Ovary (tissue), 3 donors: ENCODE measurements around the gene EPN3.

Experiments
- CTCF ChIP-seq, 3 donors: fragments of 450-650 bp in 2 of 3; fragments of 200-600 bp in 1 of 3; IDR thresholded peaks; one replicate each; pipeline versions ENCODE4 v1.5.1 to v1.8.0; 2016 to 2022; ENCODE audit warnings: antibody characterized with exemption in 3 of 3, mild to moderate bottlenecking in 1 of 3
- EP300 ChIP-seq: sonication (generic); formaldehyde crosslinking; IDR thresholded peaks from one replicate; pipeline ENCODE4 v1.6.1; 2017; ENCODE audit warnings: antibody characterized with exemption
- POLR2A ChIP-seq: fragments of 450-650 bp; IDR thresholded peaks from one replicate; pipeline ENCODE4 v1.6.1; 2017; ENCODE audit warnings: antibody characterized with exemption, mild to moderate bottlenecking, moderate library complexity
- donor health status: DM: no; HTN: no; CAD: no.

GRCh38 chr17:50569592-50569991, 37.1 kb downstream of the EPN3 start:
- TF ChIP-seq POLR2A (no peak), CTCF (IDR thresholded peaks at IDR 0.05) (no peak), EP300 (no peak)
